Liver (tissue), 9 donors: ENCODE measurements around the gene BRSK2. TPM values are rescaled to one million over a fixed set of nuclear protein-coding genes. Genes with fewer than 3 reads are reported as not detected.

Experiments used
- DNase-seq: peaks from one replicate; pipeline ENCODE4 v3.0.0-alpha.2; 2017; ENCODE audit warnings: low spot score
- H3K27ac ChIP-seq, 2 donors: one replicate each; pipeline ENCODE4 v1.7.0; 2013; ENCODE audit warnings: inconsistent platforms in 2 of 2, low read length in 2 of 2, control low read depth in 1 of 2, low read depth in 1 of 2, mild to moderate bottlenecking in 1 of 2
- H3K27me3 ChIP-seq, 4 donors: one replicate each; pipeline versions ENCODE4 v1.6.1 to v1.7.0; 2013; ENCODE audit warnings: low read length in 3 of 4, inconsistent platforms in 1 of 4, mild to moderate bottlenecking in 1 of 4, moderate library complexity in 1 of 4; ENCODE audit not compliant: control insufficient read depth in 4 of 4, insufficient read depth in 4 of 4
- H3K36me3 ChIP-seq, 4 donors: one replicate each; pipeline versions ENCODE4 v1.6.1 to v1.7.0; 2013; ENCODE audit warnings: low read length in 3 of 4, mild to moderate bottlenecking in 3 of 4, low read depth in 1 of 4, moderate library complexity in 1 of 4; ENCODE audit not compliant: control insufficient read depth in 4 of 4, insufficient read depth in 3 of 4
- H3K4me1 ChIP-seq, 4 donors: one replicate each; pipeline versions ENCODE4 v1.6.1 to v1.7.0; 2013; ENCODE audit warnings: low read length in 3 of 4, mild to moderate bottlenecking in 3 of 4, moderate library complexity in 1 of 4; ENCODE audit not compliant: control insufficient read depth in 4 of 4, insufficient read depth in 4 of 4
- H3K4me3 ChIP-seq, 3 donors: one replicate each; pipeline versions ENCODE4 v1.6.1 to v1.7.0; 2013; ENCODE audit warnings: low read length in 3 of 3, control low read depth in 1 of 3, low read depth in 1 of 3, mild to moderate bottlenecking in 1 of 3
- H3K9ac ChIP-seq, 2 donors: one replicate each; pipeline ENCODE4 v1.7.0; 2013; ENCODE audit warnings: low read length in 2 of 2, mild to moderate bottlenecking in 2 of 2, moderate library complexity in 2 of 2, control low read depth in 1 of 2, low read depth in 1 of 2
- H3K9me3 ChIP-seq, 4 donors: one replicate each; pipeline versions ENCODE4 v1.6.1 to v1.7.0; 2013; ENCODE audit warnings: low read length in 3 of 4; ENCODE audit not compliant: control insufficient read depth in 4 of 4
- EGR1 ChIP-seq, 2 donors: IDR thresholded peaks; 2 replicates each; pipeline ENCODE4 v1.6.1; 2016 to 2018; ENCODE audit warnings: antibody characterized with exemption in 2 of 2, low read depth in 2 of 2
- FOXA1 ChIP-seq: IDR thresholded peaks from 2 replicates; pipeline ENCODE4 v1.6.1; 2016; ENCODE audit warnings: antibody characterized with exemption
- FOXA2 ChIP-seq: IDR thresholded peaks from 2 replicates; pipeline ENCODE4 v1.6.1; 2016; ENCODE audit warnings: antibody characterized with exemption
- GABPA ChIP-seq, 2 donors: IDR thresholded peaks in 1 of 2; conservative IDR thresholded peaks in 1 of 2; 2 replicates each; pipeline ENCODE4 v1.6.1; 2016; ENCODE audit warnings: antibody characterized with exemption in 2 of 2, mild to moderate bottlenecking in 1 of 2, moderate library complexity in 1 of 2
- HNF4A ChIP-seq, 2 donors: conservative IDR thresholded peaks; 2 replicates each; pipeline ENCODE4 v1.6.1; 2016; ENCODE audit warnings: antibody characterized with exemption in 2 of 2, mild to moderate bottlenecking in 2 of 2
- JUND ChIP-seq, 2 donors: IDR thresholded peaks; 2 replicates each; pipeline ENCODE4 v1.6.1; 2016; ENCODE audit warnings: antibody characterized with exemption in 2 of 2
- NR2F2 ChIP-seq: IDR thresholded peaks from 2 replicates; pipeline ENCODE4 v1.6.1; 2016; ENCODE audit warnings: antibody characterized with exemption
- RAD21 ChIP-seq, 2 donors: IDR thresholded peaks; 2 replicates each; pipeline ENCODE4 v1.6.1; 2016; ENCODE audit warnings: antibody characterized with exemption in 2 of 2, mild to moderate bottlenecking in 2 of 2
- TAF1 ChIP-seq: conservative IDR thresholded peaks from 2 replicates; pipeline ENCODE4 v1.6.1; 2016; ENCODE audit warnings: antibody characterized with exemption, mild to moderate bottlenecking
- YY1 ChIP-seq: IDR thresholded peaks from 2 replicates; pipeline ENCODE4 v1.6.1; 2016; ENCODE audit warnings: antibody characterized with exemption, mild to moderate bottlenecking
- WGBS: extraction: QIAGEN DNeasy Blood & Tissue Kit; methylation state at CpG from one replicate; pipeline ENCODE4 v1.1.7; 2013; 5-methylcytosine and 5-hydroxymethylcytosine counted together
- polyA plus RNA-seq, 2 donors: library from polyadenylated mRNA; stranded (reverse) in 1 of 2; unstranded in 1 of 2; fragments of 200-250 nt in 1 of 2; fragments of >200 nt in 1 of 2; fragmentation: Nextera tagmentation in 1 of 2; extraction: Ambion mirVana in 1 of 2; gene quantifications; one replicate each; pipeline versions ENCODE4 v1.2.1 to v1.2.3, GENCODE V29; 2013 to 2015
- total RNA-seq, 2 donors: library from RNA; depleted of rRNA; stranded (reverse); fragments of >200 nt; gene quantifications; one replicate each; pipeline ENCODE4 v1.2.3, GENCODE V29; 2014
- TF ChIP-seq, protein P1 (sequence below): fragments of 150-350 bp; IDR thresholded peaks from 2 replicates; pipeline ENCODE4 v1.5.1; 2017; ENCODE audit warnings: improper control_type of control experiment, low read depth, low read length; ENCODE audit not compliant: missing input control
- TF ChIP-seq, protein P2 (sequence below): IDR thresholded peaks from 2 replicates; pipeline ENCODE4 v1.6.1; 2016; ENCODE audit warnings: antibody characterized with exemption
- donor health status: healthy.
- donor health status: healthy.
- donor health status: healthy.
- donor health status: healthy.
- donor health status: healthy.

BRSK2 gene
- total and polyA plus RNA-seq, 4 donors, result 0.05 to 0.17 TPM; not detected in 2

DNA sequence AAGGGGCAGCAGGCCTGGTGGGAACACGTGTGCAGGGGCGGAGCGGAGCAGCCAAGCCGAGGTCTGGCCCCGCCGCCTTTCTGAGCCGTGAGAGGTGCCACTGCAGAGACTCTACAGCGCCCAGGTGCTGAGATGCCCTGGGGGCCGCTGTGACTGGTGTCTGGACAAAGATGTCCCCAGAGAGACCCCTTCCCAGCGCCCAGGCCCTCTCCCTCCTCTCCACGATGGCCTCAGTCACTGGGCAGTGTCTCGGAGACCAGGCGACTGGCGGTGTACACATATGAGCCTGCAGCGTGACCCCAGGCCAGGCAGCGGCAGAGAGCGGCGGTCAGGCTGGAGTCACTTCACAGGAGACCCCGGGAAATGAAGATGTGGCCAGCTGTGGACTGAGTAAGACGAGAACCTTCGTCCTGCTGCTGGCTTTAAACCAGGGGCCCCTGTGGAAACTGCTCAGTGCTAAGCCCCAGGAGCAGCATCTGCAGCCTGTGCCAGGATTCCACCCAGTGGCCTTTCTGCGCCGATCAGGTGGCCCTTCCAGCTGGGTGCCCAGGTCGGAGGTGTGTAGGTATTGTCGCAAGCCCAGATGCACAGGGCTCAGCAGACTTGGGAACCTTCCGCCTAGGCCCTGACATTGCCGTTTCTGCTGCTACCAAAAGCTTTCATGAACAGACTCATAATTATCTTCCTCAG, 62.2 kb downstream of the BRSK2 start (continued):
- TF ChIP-seq HNF4A (conservative IDR thresholded peaks at IDR 0.05) (no peak), NR2F2 (no peak), FOXA2 (no peak)

DNA sequence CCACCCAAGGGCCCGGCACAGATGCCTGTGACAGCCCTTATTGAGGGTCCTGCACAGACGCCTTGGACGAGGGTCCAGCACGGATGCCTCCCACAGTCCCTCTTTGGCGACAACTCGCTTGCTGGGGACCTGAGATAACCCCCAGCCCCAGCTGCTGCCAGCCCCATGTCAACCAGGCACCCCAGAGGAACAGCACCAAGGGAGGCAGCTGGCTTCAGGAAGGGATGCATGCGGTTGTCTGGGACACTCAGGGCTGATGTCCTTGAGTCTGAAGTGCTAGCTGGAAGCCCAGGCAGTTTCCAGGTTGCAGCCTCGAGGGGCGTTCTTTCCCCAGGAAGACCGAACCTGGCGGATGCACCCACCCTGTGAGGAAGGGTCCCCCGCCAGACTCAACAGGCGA, 63.0 kb downstream of the BRSK2 start:
- Histone ChIP-seq H3K36me3 (peaks cover 0 to 2% (median 0%) of the 10 kb centered on the region in 4 donors), H3K4me3 (no peak overlapping the region), H3K9me3 (no peaks in the 10 kb centered on the region), H3K4me1 (no peaks in the 10 kb centered on the region), H3K9ac (no peak overlapping the region), H3K27ac (no peak overlapping the region), H3K27me3 (no peaks in the 10 kb centered on the region)
- no peak for TF ChIP-seq TAF1
- no peak for TF ChIP-seq EGR1 (IDR thresholded peaks at IDR 0.05; ENCODE audit: low read depth in 2 of 2)
- no peak for TF ChIP-seq YY1
- WGBS, result 67% methylated on average over 13 of the region's 13 CpGs
- DNase-seq, result no peak

DNA sequence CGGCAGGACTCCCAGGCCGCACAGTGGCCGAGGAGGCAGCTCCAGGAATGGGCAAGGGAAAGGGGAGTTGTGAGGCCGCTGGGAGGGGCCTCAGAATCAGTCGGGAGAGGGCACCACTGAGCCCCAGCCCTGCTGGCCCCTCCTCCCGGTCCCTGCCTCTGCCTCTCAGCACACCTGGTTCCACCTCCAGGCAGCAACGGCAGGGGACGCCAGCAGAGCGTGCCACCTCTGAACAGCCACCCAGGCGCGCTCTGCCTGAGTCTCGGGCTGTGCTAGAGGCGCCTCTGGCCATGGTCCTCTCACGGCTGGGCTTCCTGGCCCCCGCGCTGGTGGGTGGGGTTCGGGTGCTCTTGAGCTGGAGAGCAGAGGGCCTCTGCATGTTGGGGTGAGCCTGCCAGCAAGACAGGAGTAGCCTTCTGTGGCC, 63.9 kb downstream of the BRSK2 start:
- H3K36me3 ChIP-seq, result peaks cover 0 to 2% (median 0%) of the 10 kb centered on the region in 4 donors
- H3K9me3 ChIP-seq, result no peaks in the 10 kb centered on the region
- no peak overlapping the region for H3K4me3 ChIP-seq
- DNase-seq, result no peak
- no peak overlapping the region for H3K27ac ChIP-seq
- TF ChIP-seq RAD21 (IDR thresholded peaks at IDR 0.05) (peak; percentile 51 to 72), FOXA2 (no peak), YY1 (no peak)
- TF ChIP-seq, protein P1, sequence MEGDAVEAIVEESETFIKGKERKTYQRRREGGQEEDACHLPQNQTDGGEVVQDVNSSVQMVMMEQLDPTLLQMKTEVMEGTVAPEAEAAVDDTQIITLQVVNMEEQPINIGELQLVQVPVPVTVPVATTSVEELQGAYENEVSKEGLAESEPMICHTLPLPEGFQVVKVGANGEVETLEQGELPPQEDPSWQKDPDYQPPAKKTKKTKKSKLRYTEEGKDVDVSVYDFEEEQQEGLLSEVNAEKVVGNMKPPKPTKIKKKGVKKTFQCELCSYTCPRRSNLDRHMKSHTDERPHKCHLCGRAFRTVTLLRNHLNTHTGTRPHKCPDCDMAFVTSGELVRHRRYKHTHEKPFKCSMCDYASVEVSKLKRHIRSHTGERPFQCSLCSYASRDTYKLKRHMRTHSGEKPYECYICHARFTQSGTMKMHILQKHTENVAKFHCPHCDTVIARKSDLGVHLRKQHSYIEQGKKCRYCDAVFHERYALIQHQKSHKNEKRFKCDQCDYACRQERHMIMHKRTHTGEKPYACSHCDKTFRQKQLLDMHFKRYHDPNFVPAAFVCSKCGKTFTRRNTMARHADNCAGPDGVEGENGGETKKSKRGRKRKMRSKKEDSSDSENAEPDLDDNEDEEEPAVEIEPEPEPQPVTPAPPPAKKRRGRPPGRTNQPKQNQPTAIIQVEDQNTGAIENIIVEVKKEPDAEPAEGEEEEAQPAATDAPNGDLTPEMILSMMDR, result peak; percentile 27
- no peak overlapping the region for H3K9ac ChIP-seq
- no peaks in the 10 kb centered on the region for H3K27me3 ChIP-seq
- H3K4me1 ChIP-seq, result no peaks in the 10 kb centered on the region
- 17% methylated on average over 17 of the region's 17 CpGs for WGBS

DNA sequence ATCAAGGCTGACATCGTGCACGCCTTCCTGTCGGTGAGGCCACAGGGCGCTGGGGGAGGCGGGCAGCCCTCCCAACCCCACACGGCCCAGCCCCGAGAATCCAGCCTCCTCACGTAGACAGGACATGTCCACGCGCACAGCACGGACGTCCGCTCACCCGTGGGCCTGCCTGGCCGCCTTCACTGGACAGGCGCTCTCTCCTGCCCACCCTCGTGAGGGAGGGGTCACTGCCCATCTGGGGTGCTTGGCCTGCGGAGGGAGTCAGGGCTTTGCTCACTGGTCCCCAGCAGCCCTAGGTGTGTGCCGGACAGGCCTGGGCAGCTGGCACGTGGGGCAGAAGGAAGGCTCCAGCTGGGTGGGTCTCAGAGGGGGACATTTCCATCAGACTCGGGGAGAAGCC, 64.8 kb downstream of the BRSK2 start:
- 74% methylated on average over 21 of the region's 21 CpGs for WGBS
- no peak overlapping the region for H3K27ac ChIP-seq
- H3K27me3 ChIP-seq, result no peaks in the 10 kb centered on the region
- TF ChIP-seq EGR1 (IDR thresholded peaks at IDR 0.05; ENCODE audit: low read depth in 2 of 2) (no peak), JUND (IDR thresholded peaks at IDR 0.05) (no peak), FOXA1 (no peak), GABPA (IDR thresholded peaks at IDR 0.05 in 1 of 2, conservative IDR thresholded peaks at IDR 0.05 in 1 of 2) (no peak), FOXA2 (no peak), NR2F2 (no peak), RAD21 (IDR thresholded peaks at IDR 0.05) (no peak)
- TF ChIP-seq, protein P2, sequence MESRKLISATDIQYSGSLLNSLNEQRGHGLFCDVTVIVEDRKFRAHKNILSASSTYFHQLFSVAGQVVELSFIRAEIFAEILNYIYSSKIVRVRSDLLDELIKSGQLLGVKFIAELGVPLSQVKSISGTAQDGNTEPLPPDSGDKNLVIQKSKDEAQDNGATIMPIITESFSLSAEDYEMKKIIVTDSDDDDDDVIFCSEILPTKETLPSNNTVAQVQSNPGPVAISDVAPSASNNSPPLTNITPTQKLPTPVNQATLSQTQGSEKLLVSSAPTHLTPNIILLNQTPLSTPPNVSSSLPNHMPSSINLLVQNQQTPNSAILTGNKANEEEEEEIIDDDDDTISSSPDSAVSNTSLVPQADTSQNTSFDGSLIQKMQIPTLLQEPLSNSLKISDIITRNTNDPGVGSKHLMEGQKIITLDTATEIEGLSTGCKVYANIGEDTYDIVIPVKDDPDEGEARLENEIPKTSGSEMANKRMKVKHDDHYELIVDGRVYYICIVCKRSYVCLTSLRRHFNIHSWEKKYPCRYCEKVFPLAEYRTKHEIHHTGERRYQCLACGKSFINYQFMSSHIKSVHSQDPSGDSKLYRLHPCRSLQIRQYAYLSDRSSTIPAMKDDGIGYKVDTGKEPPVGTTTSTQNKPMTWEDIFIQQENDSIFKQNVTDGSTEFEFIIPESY, result no peak
- DNase-seq, result no peak
- H3K4me1 ChIP-seq, result no peaks in the 10 kb centered on the region
- no peak overlapping the region for H3K4me3 ChIP-seq
- no peaks in the 10 kb centered on the region for H3K9me3 ChIP-seq
- H3K36me3 ChIP-seq, result peaks cover 0 to 2% (median 0%) of the 10 kb centered on the region in 4 donors
- H3K9ac ChIP-seq, result no peak overlapping the region
